ENCODE measurements around the gene COL9A2. TPM values are rescaled to one million over a fixed set of nuclear protein-coding genes. Genes with fewer than 3 reads are reported as not detected.

COL9A2 gene
- total and polyA plus RNA-seq, 4 donors = 8.6 to 27.7 (median 13.2) TPM

GRCh38 chr1:40252601-40253000, 64.5 kb downstream of the COL9A2 start:
- intact Hi-C loops (cut with DNase I) = no loop called here
- H3K27me3 ChIP-seq (ENCODE audit: control insufficient read depth in 1 of 2, insufficient read depth in 2 of 2, low read length in 1 of 2) = no peaks in the 10 kb centered on the region
- WGBS, 2 donors = 72 to 73% methylated on average over 2 of the region's 2 CpGs
- no peaks in the 10 kb centered on the region for H3K36me3 ChIP-seq (ENCODE audit: control insufficient read depth in 1 of 2, insufficient read depth in 2 of 2, low read length in 1 of 2)
- no peak for ATAC-seq (ENCODE audit: low FRiP score)
- H3K27ac ChIP-seq (ENCODE audit: low read depth in 1 of 2, low read length in 2 of 2) = no peak overlapping the region
- H3K4me3 ChIP-seq (ENCODE audit: low read length in 2 of 2) = no peak overlapping the region
- no peak for DNase-seq
- H3K4me1 ChIP-seq (ENCODE audit: control insufficient read depth in 1 of 2, insufficient read depth in 2 of 2, low read length in 2 of 2) = peaks cover 0 to 2% of the 10 kb centered on the region in 2 donors
- H3K9me3 ChIP-seq (ENCODE audit: control insufficient read depth, low read length) = no peaks in the 10 kb centered on the region

- peaks cover 0 to 2% of the 10 kb centered on the region in 2 donors for H3K4me1 ChIP-seq (ENCODE audit: control insufficient read depth in 1 of 2, insufficient read depth in 2 of 2, low read length in 2 of 2)
- intact Hi-C loops (cut with DNase I) = no loop called here
- ATAC-seq (ENCODE audit: low FRiP score) = no peak
- no peaks in the 10 kb centered on the region for H3K27me3 ChIP-seq (ENCODE audit: control insufficient read depth in 1 of 2, insufficient read depth in 2 of 2, low read length in 1 of 2)
- no peak for DNase-seq
- no peaks in the 10 kb centered on the region for H3K36me3 ChIP-seq (ENCODE audit: control insufficient read depth in 1 of 2, insufficient read depth in 2 of 2, low read length in 1 of 2)
- no peak overlapping the region for H3K27ac ChIP-seq (ENCODE audit: low read depth in 1 of 2, low read length in 2 of 2)
- 82 to 84% methylated on average over 4 of the region's 4 CpGs for WGBS, 2 donors
- no peak overlapping the region for H3K4me3 ChIP-seq (ENCODE audit: low read length in 2 of 2)
- H3K9me3 ChIP-seq (ENCODE audit: control insufficient read depth, low read length) = no peaks in the 10 kb centered on the region
These were observed 65.6 kb downstream of the COL9A2 start for GRCh38 chr1:40251456-40251855.

Other genes with a start within 250 kb of the COL9A2 start
- gene PPT1, start 220.0 kb downstream of the COL9A2 start, total RNA-seq = 10 to 100 TPM; 80.5 to 84.2 TPM
- 10 to 100 TPM; 56.7 to 93.7 TPM for gene PPT1, start 220.0 kb downstream of the COL9A2 start, polyA plus RNA-seq
- gene RLF, start 155.9 kb downstream of the COL9A2 start, total RNA-seq = 10 to 100 TPM; 20.0 to 25.1 TPM
- gene RLF, start 155.9 kb downstream of the COL9A2 start, polyA plus RNA-seq = 1 to 10 TPM; 3.1 to 5.9 TPM
- not detected for gene TMCO2, start 69.3 kb downstream of the COL9A2 start, total RNA-seq
- gene TMCO2, start 69.3 kb downstream of the COL9A2 start, polyA plus RNA-seq = not detected
- gene ZMPSTE24, start 59.0 kb downstream of the COL9A2 start, total RNA-seq = 10 to 100 TPM; 51.1 to 56.5 TPM
- gene ZMPSTE24, start 59.0 kb downstream of the COL9A2 start, polyA plus RNA-seq = 10 to 100 TPM; 27.8 to 28.9 TPM
- 10 to 100 TPM; 36.9 to 42.2 TPM for gene SMAP2, start 56.4 kb upstream of the COL9A2 start, total RNA-seq
- 10 to 100 TPM; 10.4 to 33.3 TPM for gene SMAP2, start 56.4 kb upstream of the COL9A2 start, polyA plus RNA-seq
- gene ZFP69B, start 133.2 kb upstream of the COL9A2 start, total RNA-seq = 1 to 10 TPM; 2.2 to 2.4 TPM
- gene ZFP69B, start 133.2 kb upstream of the COL9A2 start, polyA plus RNA-seq = 1 to 10 TPM in 1 of 2 donors, under 1 TPM in 1; 0.54 to 2.0 TPM
- gene ZFP69, start 160.0 kb upstream of the COL9A2 start, total RNA-seq = 1 to 10 TPM; 3.5 to 3.8 TPM
- gene ZFP69, start 160.0 kb upstream of the COL9A2 start, polyA plus RNA-seq = 1 to 10 TPM; 2.5 to 3.9 TPM
- 1 to 10 TPM; 4.4 to 7.8 TPM for gene EXO5, start 191.5 kb upstream of the COL9A2 start, total RNA-seq
- 1 to 10 TPM; 3.5 to 9.1 TPM for gene EXO5, start 191.5 kb upstream of the COL9A2 start, polyA plus RNA-seq
- 1 to 10 TPM; 3.9 to 6.4 TPM for gene ZNF684, start 214.4 kb upstream of the COL9A2 start, total RNA-seq
- 1 to 10 TPM; 1.8 to 5.1 TPM for gene ZNF684, start 214.4 kb upstream of the COL9A2 start, polyA plus RNA-seq